CD14-positive monocyte (primary cell): ENCODE results near the gene DDX52. TPM values are rescaled to one million over a fixed set of nuclear protein-coding genes. Genes with fewer than 3 reads are reported as not detected.
A peak's percentile ranks its signal among the peaks of the same experiment; 100 is the strongest.

Experiments
- DNase-seq, 3 donors: peaks; one replicate each; pipeline ENCODE4 v3.0.0-alpha.2; 2011 to 2022
- H2AFZ ChIP-seq: 2 replicates; pipeline ENCODE4 v1.6.0; 2012; ENCODE audit warnings: mild to moderate bottlenecking, low read depth, low read length, inconsistent platforms; ENCODE audit not compliant: insufficient read depth, poor library complexity, severe bottlenecking
- H3K27ac ChIP-seq, 2 donors: 1 replicate in 1 of 2; 2 replicates in 1 of 2; pipeline ENCODE4 v1.5.1; 2012 to 2013; ENCODE audit warnings: low read length in 2 of 2, control low read depth in 1 of 2, inconsistent platforms in 1 of 2, low read depth in 1 of 2, mild to moderate bottlenecking in 1 of 2
- H3K27me3 ChIP-seq, 2 donors: one replicate each; pipeline versions ENCODE4 v1.6.0 to v1.6.1; 2011 to 2013; ENCODE audit warnings: low read length in 2 of 2; ENCODE audit not compliant: control insufficient read depth in 2 of 2, insufficient read depth in 2 of 2
- H3K36me3 ChIP-seq, 2 donors: replicated peaks in 1 of 2; 1 replicate in 1 of 2; 2 replicates in 1 of 2; pipeline versions ENCODE4 v1.5.1 to v1.6.1; 2012 to 2013; ENCODE audit warnings: low read length in 2 of 2, control low read depth in 1 of 2, inconsistent platforms in 1 of 2, mild to moderate bottlenecking in 1 of 2; ENCODE audit not compliant: insufficient read depth in 2 of 2, control insufficient read depth in 1 of 2
- H3K4me1 ChIP-seq, 2 donors: 1 replicate in 1 of 2; 2 replicates in 1 of 2; pipeline versions ENCODE4 v1.5.1 to v1.6.1; 2012 to 2013; ENCODE audit warnings: low read length in 2 of 2, control low read depth in 1 of 2, inconsistent platforms in 1 of 2, mild to moderate bottlenecking in 1 of 2, moderate library complexity in 1 of 2; ENCODE audit not compliant: insufficient read depth in 2 of 2, control insufficient read depth in 1 of 2
- H3K4me2 ChIP-seq: replicated peaks from 2 replicates; pipeline ENCODE3; 2012; ENCODE audit warnings: low read length, moderate library complexity, mild to moderate bottlenecking; ENCODE audit not compliant: poor library complexity, severe bottlenecking; ENCODE audit errors: extremely low read depth
- H3K4me3 ChIP-seq, 3 experiments: fragments of 200-600 bp in 1 of 3; sonication (generic) in 1 of 3; replicated peaks in 1 of 3; 1 replicate in 2 of 3; 2 replicates in 1 of 3; pipeline ENCODE4 v1.5.1; 2011 to 2013; ENCODE audit warnings: low read length in 3 of 3, mild to moderate bottlenecking in 3 of 3, control low read depth in 2 of 3, low read depth in 2 of 3, inconsistent platforms in 1 of 3, moderate library complexity in 1 of 3
- H3K79me2 ChIP-seq: 2 replicates; pipeline ENCODE4 v1.6.0; 2012; ENCODE audit warnings: mild to moderate bottlenecking, control low read depth, inconsistent platforms, low read length, moderate library complexity; ENCODE audit not compliant: insufficient read depth
- H3K9ac ChIP-seq: 2 replicates; pipeline ENCODE4 v1.6.0; 2017; ENCODE audit warnings: low read length, mild to moderate bottlenecking; ENCODE audit not compliant: insufficient read depth, poor library complexity, severe bottlenecking
- H3K9me3 ChIP-seq, 2 donors: replicated peaks in 1 of 2; 1 replicate in 1 of 2; 2 replicates in 1 of 2; pipeline versions ENCODE4 v1.5.1 to v1.6.1; 2012 to 2013; ENCODE audit warnings: low read length in 2 of 2, control low read depth in 1 of 2; ENCODE audit not compliant: control insufficient read depth in 1 of 2, insufficient read depth in 1 of 2
- H4K20me1 ChIP-seq: 2 replicates; pipeline ENCODE4 v1.6.0; 2012; ENCODE audit warnings: mild to moderate bottlenecking, low read length, control low read depth, moderate library complexity; ENCODE audit not compliant: insufficient read depth
- H3K27ac Mint-ChIP-seq, 7 donors: one replicate each; pipeline ENCODE4 v1.8.0; 2020; ENCODE audit warnings: mild to moderate bottlenecking in 7 of 7, mixed read lengths in 7 of 7, moderate library complexity in 6 of 7, inconsistent platforms in 2 of 7
- H3K27me3 Mint-ChIP-seq, 3 donors: one replicate each; pipeline ENCODE4 v1.8.0; 2021 to 2022; ENCODE audit warnings: low read depth in 3 of 3, mild to moderate bottlenecking in 3 of 3, mixed read lengths in 3 of 3, moderate library complexity in 3 of 3, inconsistent platforms in 1 of 3
- H3K36me3 Mint-ChIP-seq, 2 donors: one replicate each; pipeline ENCODE4 v1.8.0; 2020; ENCODE audit warnings: mixed read lengths in 2 of 2, inconsistent platforms in 1 of 2, mild to moderate bottlenecking in 1 of 2
- H3K4me1 Mint-ChIP-seq: one replicate; pipeline ENCODE4 v1.8.0; 2020; ENCODE audit warnings: mild to moderate bottlenecking, mixed read lengths
- H3K4me3 Mint-ChIP-seq, 2 donors: one replicate each; pipeline ENCODE4 v1.8.0; 2020; ENCODE audit warnings: mild to moderate bottlenecking in 2 of 2, mixed read lengths in 2 of 2, moderate library complexity in 1 of 2
- H3K9me3 Mint-ChIP-seq, 7 donors: one replicate each; pipeline ENCODE4 v1.8.0; 2020 to 2022; ENCODE audit warnings: mixed read lengths in 7 of 7, mild to moderate bottlenecking in 6 of 7, moderate library complexity in 6 of 7, inconsistent platforms in 2 of 7
- WGBS: methylation state at CpG from one replicate; pipeline ENCODE4 v1.1.5; 2013; ENCODE audit warnings: missing lambda C conversion rate; ENCODE audit not compliant: insufficient coverage; 5-methylcytosine and 5-hydroxymethylcytosine counted together
- intact Hi-C, 2 donors: fragments of 100-400 bp; cut with micrococcal nuclease; formaldehyde crosslinking; loops; one replicate each; pipeline versions ENCODE4 v1.15.0 to v1.15.1; 2023
- polyA plus RNA-seq, 3 donors: library from polyadenylated mRNA; depleted of rRNA in 1 of 3; unstranded in 2 of 3; stranded (reverse) in 1 of 3; fragments of 300-500 nt in 2 of 3; fragments of >200 nt in 1 of 3; fragmentation: Illumina TruSeq in 2 of 3; gene quantifications; 1 replicate in 2 of 3; 2 replicates in 1 of 3; pipeline ENCODE4 v1.2.3, GENCODE V29; 2012 to 2021
- TF ChIP-seq, protein P1 (sequence below): fragments of 200-600 bp; IDR thresholded peaks from one replicate; pipeline ENCODE4 v1.8.0; 2022; ENCODE audit warnings: antibody characterized with exemption, mild to moderate bottlenecking

Gene DDX52
- polyA plus RNA-seq, 3 donors: 6.4 to 11.3 (median 8.8) TPM

DNA sequence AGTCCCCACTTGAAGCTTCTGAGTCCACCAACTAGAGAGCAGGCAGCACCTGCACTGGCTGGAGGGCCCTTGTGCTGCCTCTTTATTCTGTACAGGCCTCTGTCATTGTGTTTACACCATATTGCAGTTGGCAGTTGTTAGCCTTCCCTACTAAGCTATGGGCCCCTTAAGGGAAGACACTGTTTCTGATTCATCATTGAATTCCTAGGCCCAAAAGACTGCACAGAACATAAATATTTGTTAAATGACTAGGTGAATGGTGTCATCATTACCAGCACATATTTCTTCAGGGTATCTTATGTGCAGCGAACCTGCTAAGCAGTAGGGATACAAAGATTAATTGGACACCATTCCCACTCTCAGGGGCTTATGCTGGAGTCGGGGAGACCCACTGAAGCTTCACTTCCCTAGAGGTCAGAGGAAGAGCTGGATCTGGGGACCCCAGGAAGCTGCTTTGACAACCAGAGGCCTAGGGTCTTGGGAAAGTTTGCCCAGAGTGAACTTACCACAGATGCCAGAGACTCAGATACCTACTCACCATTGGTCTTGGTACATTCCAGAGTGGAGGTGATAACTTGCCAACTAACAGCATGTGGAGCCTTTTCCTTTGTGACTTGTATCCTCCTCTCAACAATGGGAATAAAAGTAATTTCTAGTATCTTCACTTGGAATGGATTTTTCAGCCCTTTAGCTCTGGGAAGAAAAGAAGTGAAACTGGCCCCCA is 28.7 kb upstream of the DDX52 start:
- TF ChIP-seq, protein P1, sequence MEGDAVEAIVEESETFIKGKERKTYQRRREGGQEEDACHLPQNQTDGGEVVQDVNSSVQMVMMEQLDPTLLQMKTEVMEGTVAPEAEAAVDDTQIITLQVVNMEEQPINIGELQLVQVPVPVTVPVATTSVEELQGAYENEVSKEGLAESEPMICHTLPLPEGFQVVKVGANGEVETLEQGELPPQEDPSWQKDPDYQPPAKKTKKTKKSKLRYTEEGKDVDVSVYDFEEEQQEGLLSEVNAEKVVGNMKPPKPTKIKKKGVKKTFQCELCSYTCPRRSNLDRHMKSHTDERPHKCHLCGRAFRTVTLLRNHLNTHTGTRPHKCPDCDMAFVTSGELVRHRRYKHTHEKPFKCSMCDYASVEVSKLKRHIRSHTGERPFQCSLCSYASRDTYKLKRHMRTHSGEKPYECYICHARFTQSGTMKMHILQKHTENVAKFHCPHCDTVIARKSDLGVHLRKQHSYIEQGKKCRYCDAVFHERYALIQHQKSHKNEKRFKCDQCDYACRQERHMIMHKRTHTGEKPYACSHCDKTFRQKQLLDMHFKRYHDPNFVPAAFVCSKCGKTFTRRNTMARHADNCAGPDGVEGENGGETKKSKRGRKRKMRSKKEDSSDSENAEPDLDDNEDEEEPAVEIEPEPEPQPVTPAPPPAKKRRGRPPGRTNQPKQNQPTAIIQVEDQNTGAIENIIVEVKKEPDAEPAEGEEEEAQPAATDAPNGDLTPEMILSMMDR: no peak
- peaks cover 0 to 4% of the 10 kb centered on the region in 2 donors for H3K27me3 ChIP-seq
- Mint-ChIP-seq H3K36me3 (no peaks in the 10 kb centered on the region), H3K9me3 (no peaks in the 10 kb centered on the region), H3K27ac (peak overlapping the region in 1 of 7 donors; percentile 50), H3K4me1 (no peaks in the 10 kb centered on the region), H3K27me3 (peaks cover 0 to 5% (median 5%) of the 10 kb centered on the region in 3 donors), H3K4me3 (no peak overlapping the region)
- H3K4me2 ChIP-seq: no peak overlapping the region
- intact Hi-C loops: no loop called here
- WGBS: no CpG with 5 or more reads among the region's 2 CpGs
- no peak for DNase-seq
- H4K20me1 ChIP-seq: no peaks in the 10 kb centered on the region
- H3K9ac ChIP-seq: no peak overlapping the region
- no peak overlapping the region for H3K27ac ChIP-seq
- H3K79me2 ChIP-seq: no peaks in the 10 kb centered on the region
- H2AFZ ChIP-seq: no peak overlapping the region
- H3K4me3 ChIP-seq: no peak overlapping the region
- H3K36me3 ChIP-seq: no peaks in the 10 kb centered on the region
- H3K9me3 ChIP-seq: no peaks in the 10 kb centered on the region
- no peaks in the 10 kb centered on the region for H3K4me1 ChIP-seq

DNA sequence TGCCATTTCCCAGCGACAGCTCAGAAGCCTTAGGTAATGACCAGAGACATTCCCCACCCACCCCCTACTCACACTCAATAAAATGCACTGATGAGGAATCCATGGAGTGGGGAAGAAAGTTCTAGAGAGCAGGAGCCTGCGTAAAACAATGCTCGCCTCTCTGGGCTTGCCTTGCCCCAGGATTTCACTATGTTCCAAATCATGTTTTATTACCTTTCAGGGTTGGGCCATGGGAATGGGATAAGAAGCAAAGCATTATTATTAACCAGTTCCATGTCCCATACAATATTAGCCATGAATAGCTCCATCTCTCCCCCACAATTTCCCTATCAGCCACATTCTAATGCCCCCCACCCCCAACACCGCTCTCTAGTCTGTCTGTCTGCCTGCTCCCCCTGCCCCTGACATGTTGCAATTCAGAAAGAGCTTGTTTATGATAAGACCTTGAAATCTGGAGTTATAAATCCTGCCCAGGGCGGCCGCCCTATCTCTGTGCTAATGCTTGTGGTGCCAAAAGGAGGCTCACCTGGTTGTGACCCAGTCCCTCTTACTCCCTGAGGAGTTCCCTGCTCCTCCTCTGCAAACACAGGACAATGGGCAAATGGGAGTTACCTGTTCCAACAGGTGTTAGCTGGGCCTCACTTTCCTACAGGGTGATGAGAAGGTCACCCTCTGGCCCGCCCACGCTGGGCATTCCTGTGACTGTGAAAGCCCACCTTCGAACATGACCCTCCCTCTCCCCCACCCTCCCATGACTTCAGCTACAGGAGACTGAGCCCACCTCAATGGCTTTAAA is 28.0 kb upstream of the DDX52 start:
- TF ChIP-seq, protein P1: no peak
- Mint-ChIP-seq H3K36me3 (no peaks in the 10 kb centered on the region), H3K27me3 (peaks cover 0 to 4% (median 3%) of the 10 kb centered on the region in 3 donors), H3K4me1 (no peaks in the 10 kb centered on the region), H3K4me3 (no peak overlapping the region), H3K9me3 (no peaks in the 10 kb centered on the region), H3K27ac (no peak overlapping the region)
- Histone ChIP-seq H3K79me2 (no peaks in the 10 kb centered on the region), H2AFZ (no peak overlapping the region), H3K27ac (no peak overlapping the region), H3K36me3 (no peaks in the 10 kb centered on the region), H3K27me3 (no peaks in the 10 kb centered on the region), H3K9ac (no peak overlapping the region), H3K4me2 (no peak overlapping the region), H3K9me3 (no peaks in the 10 kb centered on the region), H3K4me3 (no peak overlapping the region), H4K20me1 (no peaks in the 10 kb centered on the region), H3K4me1 (no peaks in the 10 kb centered on the region)
- intact Hi-C loops: no loop called here
- no peak for DNase-seq
- WGBS: 94% methylated on average over 5 of the region's 9 CpGs
